Liver (tissue), 9 donors: ENCODE results near the gene ASB2. TPM values are rescaled to one million over a fixed set of nuclear protein-coding genes. Genes with fewer than 3 reads are reported as not detected.

Experiments
- DNase-seq: peaks from one replicate; pipeline ENCODE4 v3.0.0-alpha.2; 2017; ENCODE audit warnings: low spot score
- H3K27ac ChIP-seq, 2 donors: one replicate each; pipeline ENCODE4 v1.7.0; 2013; ENCODE audit warnings: inconsistent platforms in 2 of 2, low read length in 2 of 2, control low read depth in 1 of 2, low read depth in 1 of 2, mild to moderate bottlenecking in 1 of 2
- H3K27me3 ChIP-seq, 4 donors: one replicate each; pipeline versions ENCODE4 v1.6.1 to v1.7.0; 2013; ENCODE audit warnings: low read length in 3 of 4, inconsistent platforms in 1 of 4, mild to moderate bottlenecking in 1 of 4, moderate library complexity in 1 of 4; ENCODE audit not compliant: control insufficient read depth in 4 of 4, insufficient read depth in 4 of 4
- H3K36me3 ChIP-seq, 4 donors: one replicate each; pipeline versions ENCODE4 v1.6.1 to v1.7.0; 2013; ENCODE audit warnings: low read length in 3 of 4, mild to moderate bottlenecking in 3 of 4, low read depth in 1 of 4, moderate library complexity in 1 of 4; ENCODE audit not compliant: control insufficient read depth in 4 of 4, insufficient read depth in 3 of 4
- H3K4me1 ChIP-seq, 4 donors: one replicate each; pipeline versions ENCODE4 v1.6.1 to v1.7.0; 2013; ENCODE audit warnings: low read length in 3 of 4, mild to moderate bottlenecking in 3 of 4, moderate library complexity in 1 of 4; ENCODE audit not compliant: control insufficient read depth in 4 of 4, insufficient read depth in 4 of 4
- H3K4me3 ChIP-seq, 3 donors: one replicate each; pipeline versions ENCODE4 v1.6.1 to v1.7.0; 2013; ENCODE audit warnings: low read length in 3 of 3, control low read depth in 1 of 3, low read depth in 1 of 3, mild to moderate bottlenecking in 1 of 3
- H3K9ac ChIP-seq, 2 donors: one replicate each; pipeline ENCODE4 v1.7.0; 2013; ENCODE audit warnings: low read length in 2 of 2, mild to moderate bottlenecking in 2 of 2, moderate library complexity in 2 of 2, control low read depth in 1 of 2, low read depth in 1 of 2
- H3K9me3 ChIP-seq, 4 donors: one replicate each; pipeline versions ENCODE4 v1.6.1 to v1.7.0; 2013; ENCODE audit warnings: low read length in 3 of 4; ENCODE audit not compliant: control insufficient read depth in 4 of 4
- EGR1 ChIP-seq, 2 donors: IDR thresholded peaks; 2 replicates each; pipeline ENCODE4 v1.6.1; 2016 to 2018; ENCODE audit warnings: antibody characterized with exemption in 2 of 2, low read depth in 2 of 2
- FOXA1 ChIP-seq: IDR thresholded peaks from 2 replicates; pipeline ENCODE4 v1.6.1; 2016; ENCODE audit warnings: antibody characterized with exemption
- GABPA ChIP-seq, 2 donors: IDR thresholded peaks in 1 of 2; conservative IDR thresholded peaks in 1 of 2; 2 replicates each; pipeline ENCODE4 v1.6.1; 2016; ENCODE audit warnings: antibody characterized with exemption in 2 of 2, mild to moderate bottlenecking in 1 of 2, moderate library complexity in 1 of 2
- HNF4G ChIP-seq: IDR thresholded peaks from 2 replicates; pipeline ENCODE4 v1.6.1; 2016; ENCODE audit warnings: antibody characterized with exemption
- JUND ChIP-seq, 2 donors: IDR thresholded peaks; 2 replicates each; pipeline ENCODE4 v1.6.1; 2016; ENCODE audit warnings: antibody characterized with exemption in 2 of 2
- NR2F2 ChIP-seq: IDR thresholded peaks from 2 replicates; pipeline ENCODE4 v1.6.1; 2016; ENCODE audit warnings: antibody characterized with exemption
- RAD21 ChIP-seq, 2 donors: IDR thresholded peaks; 2 replicates each; pipeline ENCODE4 v1.6.1; 2016; ENCODE audit warnings: antibody characterized with exemption in 2 of 2, mild to moderate bottlenecking in 2 of 2
- REST ChIP-seq: IDR thresholded peaks from 2 replicates; pipeline ENCODE4 v1.6.1; 2016; ENCODE audit warnings: antibody characterized with exemption, mild to moderate bottlenecking
- RXRA ChIP-seq, 2 donors: IDR thresholded peaks; 2 replicates each; pipeline ENCODE4 v1.6.1; 2017 to 2018; ENCODE audit warnings: antibody characterized with exemption in 2 of 2, mild to moderate bottlenecking in 1 of 2
- SP1 ChIP-seq: IDR thresholded peaks from 2 replicates; pipeline ENCODE4 v1.6.1; 2018; ENCODE audit warnings: antibody characterized with exemption, mild to moderate bottlenecking
- TAF1 ChIP-seq: conservative IDR thresholded peaks from 2 replicates; pipeline ENCODE4 v1.6.1; 2016; ENCODE audit warnings: antibody characterized with exemption, mild to moderate bottlenecking
- YY1 ChIP-seq: IDR thresholded peaks from 2 replicates; pipeline ENCODE4 v1.6.1; 2016; ENCODE audit warnings: antibody characterized with exemption, mild to moderate bottlenecking
- WGBS: extraction: QIAGEN DNeasy Blood & Tissue Kit; methylation state at CpG from one replicate; pipeline ENCODE4 v1.1.7; 2013; 5-methylcytosine and 5-hydroxymethylcytosine counted together
- polyA plus RNA-seq, 2 donors: library from polyadenylated mRNA; stranded (reverse) in 1 of 2; unstranded in 1 of 2; fragments of 200-250 nt in 1 of 2; fragments of >200 nt in 1 of 2; fragmentation: Nextera tagmentation in 1 of 2; extraction: Ambion mirVana in 1 of 2; gene quantifications; one replicate each; pipeline versions ENCODE4 v1.2.1 to v1.2.3, GENCODE V29; 2013 to 2015
- total RNA-seq, 2 donors: library from RNA; depleted of rRNA; stranded (reverse); fragments of >200 nt; gene quantifications; one replicate each; pipeline ENCODE4 v1.2.3, GENCODE V29; 2014
- TF ChIP-seq, protein P1 (sequence below): IDR thresholded peaks from 2 replicates; pipeline ENCODE4 v1.6.1; 2016; ENCODE audit warnings: antibody characterized with exemption
- TF ChIP-seq, protein P2 (sequence below): fragments of 150-350 bp; IDR thresholded peaks from 2 replicates; pipeline ENCODE4 v1.5.1; 2017; ENCODE audit warnings: improper control_type of control experiment, low read depth, low read length; ENCODE audit not compliant: missing input control
- TF ChIP-seq, protein P3 (sequence below): IDR thresholded peaks from 2 replicates; pipeline ENCODE4 v1.6.1; 2016; ENCODE audit warnings: antibody characterized with exemption
- donor health status: healthy.
- donor health status: healthy.
- donor health status: healthy.
- donor health status: healthy.
- donor health status: healthy.

Gene ASB2
- total and polyA plus RNA-seq, 4 donors, result 0.18 to 0.56 (median 0.38) TPM

GRCh38 chr14:93943052-93943451 is 33.3 kb downstream of the ASB2 start:
- no peaks in the 10 kb centered on the region for H3K9me3 ChIP-seq
- no peak for DNase-seq
- H3K27me3 ChIP-seq, result no peaks in the 10 kb centered on the region
- H3K4me1 ChIP-seq, result peaks cover 0 to 8% (median 2%) of the 10 kb centered on the region in 4 donors
- no peak overlapping the region for H3K4me3 ChIP-seq
- WGBS, result 94% methylated on average over 10 of the region's 10 CpGs
- no peaks in the 10 kb centered on the region for H3K36me3 ChIP-seq
- no peak overlapping the region for H3K27ac ChIP-seq
- H3K9ac ChIP-seq, result no peak overlapping the region
- no peak for TF ChIP-seq TAF1
- TF ChIP-seq, protein P1, sequence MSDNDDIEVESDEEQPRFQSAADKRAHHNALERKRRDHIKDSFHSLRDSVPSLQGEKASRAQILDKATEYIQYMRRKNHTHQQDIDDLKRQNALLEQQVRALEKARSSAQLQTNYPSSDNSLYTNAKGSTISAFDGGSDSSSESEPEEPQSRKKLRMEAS, result no peak
- no peak for TF ChIP-seq FOXA1
- no peak for TF ChIP-seq REST
- TF ChIP-seq NR2F2, result no peak
- no peak for TF ChIP-seq RAD21 (IDR thresholded peaks at IDR 0.05)
- no peak for TF ChIP-seq JUND (IDR thresholded peaks at IDR 0.05)
- no peak for TF ChIP-seq GABPA (IDR thresholded peaks at IDR 0.05 in 1 of 2, conservative IDR thresholded peaks at IDR 0.05 in 1 of 2)
- TF ChIP-seq EGR1 (IDR thresholded peaks at IDR 0.05; ENCODE audit: low read depth in 2 of 2), result no peak
- no peak for TF ChIP-seq SP1
- TF ChIP-seq RXRA (IDR thresholded peaks at IDR 0.05), result no peak

GRCh38 chr14:93941293-93941910 is 35.0 kb downstream of the ASB2 start:
- TF ChIP-seq FOXA1, result no peak
- no peak for TF ChIP-seq SP1
- TF ChIP-seq, protein P1, result no peak
- no peak for TF ChIP-seq TAF1
- no peak for TF ChIP-seq JUND (IDR thresholded peaks at IDR 0.05)
- Histone ChIP-seq H3K36me3 (no peaks in the 10 kb centered on the region), H3K9me3 (no peaks in the 10 kb centered on the region), H3K27ac (no peak overlapping the region), H3K27me3 (no peaks in the 10 kb centered on the region), H3K9ac (no peak overlapping the region), H3K4me3 (no peak overlapping the region), H3K4me1 (peaks cover 0 to 8% (median 2%) of the 10 kb centered on the region in 4 donors)
- DNase-seq, result no peak
- whole genome bisulfite sequencing, result 78% methylated on average over 16 of the region's 16 CpGs

DNA sequence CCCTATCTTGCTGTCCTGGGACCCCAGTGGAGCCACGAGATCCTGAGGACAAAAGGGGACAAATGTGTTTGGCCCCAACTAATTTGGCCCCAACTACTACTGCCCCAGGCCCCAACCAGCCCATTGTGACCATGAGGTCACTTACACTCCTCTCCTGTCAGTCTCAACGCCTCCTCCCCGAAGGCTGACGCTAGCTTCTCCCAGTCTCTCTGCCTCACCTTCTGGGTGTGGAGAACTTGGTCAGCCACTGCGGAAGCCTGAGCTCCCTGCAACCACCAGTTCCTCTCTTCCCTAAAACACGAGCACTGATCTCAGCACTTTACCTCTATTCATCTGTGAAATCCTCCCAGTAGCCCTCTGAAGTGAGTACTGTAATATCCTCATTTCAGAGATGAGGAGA is 35.9 kb downstream of the ASB2 start:
- WGBS, result 85% methylated on average over 6 of the region's 6 CpGs
- H3K36me3 ChIP-seq, result no peaks in the 10 kb centered on the region
- no peak for TF ChIP-seq EGR1 (IDR thresholded peaks at IDR 0.05; ENCODE audit: low read depth in 2 of 2)
- TF ChIP-seq, protein P2, sequence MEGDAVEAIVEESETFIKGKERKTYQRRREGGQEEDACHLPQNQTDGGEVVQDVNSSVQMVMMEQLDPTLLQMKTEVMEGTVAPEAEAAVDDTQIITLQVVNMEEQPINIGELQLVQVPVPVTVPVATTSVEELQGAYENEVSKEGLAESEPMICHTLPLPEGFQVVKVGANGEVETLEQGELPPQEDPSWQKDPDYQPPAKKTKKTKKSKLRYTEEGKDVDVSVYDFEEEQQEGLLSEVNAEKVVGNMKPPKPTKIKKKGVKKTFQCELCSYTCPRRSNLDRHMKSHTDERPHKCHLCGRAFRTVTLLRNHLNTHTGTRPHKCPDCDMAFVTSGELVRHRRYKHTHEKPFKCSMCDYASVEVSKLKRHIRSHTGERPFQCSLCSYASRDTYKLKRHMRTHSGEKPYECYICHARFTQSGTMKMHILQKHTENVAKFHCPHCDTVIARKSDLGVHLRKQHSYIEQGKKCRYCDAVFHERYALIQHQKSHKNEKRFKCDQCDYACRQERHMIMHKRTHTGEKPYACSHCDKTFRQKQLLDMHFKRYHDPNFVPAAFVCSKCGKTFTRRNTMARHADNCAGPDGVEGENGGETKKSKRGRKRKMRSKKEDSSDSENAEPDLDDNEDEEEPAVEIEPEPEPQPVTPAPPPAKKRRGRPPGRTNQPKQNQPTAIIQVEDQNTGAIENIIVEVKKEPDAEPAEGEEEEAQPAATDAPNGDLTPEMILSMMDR, result no peak
- no peak for TF ChIP-seq GABPA (IDR thresholded peaks at IDR 0.05 in 1 of 2, conservative IDR thresholded peaks at IDR 0.05 in 1 of 2)
- TF ChIP-seq HNF4G, result no peak
- TF ChIP-seq RXRA (IDR thresholded peaks at IDR 0.05), result no peak
- TF ChIP-seq YY1, result no peak
- TF ChIP-seq, protein P3, sequence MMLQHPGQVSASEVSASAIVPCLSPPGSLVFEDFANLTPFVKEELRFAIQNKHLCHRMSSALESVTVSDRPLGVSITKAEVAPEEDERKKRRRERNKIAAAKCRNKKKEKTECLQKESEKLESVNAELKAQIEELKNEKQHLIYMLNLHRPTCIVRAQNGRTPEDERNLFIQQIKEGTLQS, result no peak
- no peak for TF ChIP-seq REST
- TF ChIP-seq, protein P1, result no peak
- TF ChIP-seq SP1, result no peak

More for the DNA sequence above, 35.9 kb downstream of the ASB2 start:
- Histone ChIP-seq H3K27me3 (no peaks in the 10 kb centered on the region), H3K9me3 (no peaks in the 10 kb centered on the region), H3K27ac (no peak overlapping the region), H3K4me3 (no peak overlapping the region), H3K9ac (no peak overlapping the region), H3K4me1 (peaks cover 0 to 8% (median 2%) of the 10 kb centered on the region in 4 donors)
- DNase-seq, result no peak
